HG03354 (cell line): ENCODE data around the gene BDKRB1.

ENCODE experiments used
- ATAC-seq: cut with Tn5 transposase; IDR thresholded peaks from one replicate; pipeline ENCODE4 v1.9.1; 2021; ENCODE audit warnings: mild to moderate bottlenecking; ENCODE audit not compliant: unreplicated experiment, poor library complexity, severe bottlenecking

BDKRB1 gene

DNA sequence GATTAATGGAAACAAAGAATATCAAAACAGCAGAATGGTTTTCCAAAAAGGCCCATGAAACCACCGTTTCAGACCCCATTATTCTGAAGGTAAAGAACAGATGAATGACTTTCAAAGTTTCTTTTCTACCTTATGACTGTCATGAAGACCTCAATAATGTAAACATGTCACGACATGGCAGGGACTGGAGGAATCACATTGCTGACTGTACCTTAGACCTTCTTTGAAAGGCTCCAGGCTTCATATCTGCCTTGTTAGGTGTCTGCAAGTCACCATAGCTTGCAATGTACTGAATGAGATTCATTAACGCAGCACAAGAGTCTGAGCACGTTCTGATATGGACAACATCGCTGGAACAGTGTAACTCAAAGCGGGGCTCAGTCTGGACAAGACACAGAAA is 54.9 kb downstream of the BDKRB1 start:
- ATAC-seq, result no peak
